HG03354 (cell line): ENCODE data around the gene RAB3B.
"Not testable (repeated sequence)": the region's sequence is repeated elsewhere in the genome, so short reads cannot be mapped to it uniquely, and the experiment has no call there.

Experiments
- ATAC-seq: cut with Tn5 transposase; IDR thresholded peaks from one replicate; pipeline ENCODE4 v1.9.1; 2021; ENCODE audit warnings: mild to moderate bottlenecking; ENCODE audit not compliant: unreplicated experiment, poor library complexity, severe bottlenecking

Gene RAB3B

DNA sequence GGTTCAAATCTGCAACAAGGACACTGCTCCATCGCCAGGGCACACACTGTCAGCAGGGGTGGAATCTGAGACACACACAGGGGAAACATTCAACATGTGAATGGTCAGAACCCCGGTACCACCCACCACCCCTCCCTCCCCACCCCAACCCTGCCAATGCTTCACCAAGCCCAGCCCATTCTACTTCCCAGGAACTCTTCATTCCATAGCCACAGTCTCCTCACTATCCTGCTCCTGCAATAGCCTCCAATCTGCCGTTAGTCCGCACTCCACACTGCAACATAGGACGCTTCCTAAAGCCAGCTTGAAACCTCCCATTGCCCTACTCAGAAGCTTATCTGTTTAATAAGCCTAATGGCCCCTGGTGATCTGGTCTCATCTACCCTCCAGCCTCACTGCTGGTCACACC is 7.5 kb upstream of the RAB3B start:
- no peak for ATAC-seq

- ATAC-seq: no peak
These were observed 670 bp downstream of the RAB3B start for GRCh38 chr1:51989582-51990477.

- no peak for ATAC-seq
These were observed 2.2 kb downstream of the RAB3B start for GRCh38 chr1:51988254-51988653.

GRCh38 chr1:51986718-51987117 is 3.8 kb downstream of the RAB3B start:
- ATAC-seq: no peak

DNA sequence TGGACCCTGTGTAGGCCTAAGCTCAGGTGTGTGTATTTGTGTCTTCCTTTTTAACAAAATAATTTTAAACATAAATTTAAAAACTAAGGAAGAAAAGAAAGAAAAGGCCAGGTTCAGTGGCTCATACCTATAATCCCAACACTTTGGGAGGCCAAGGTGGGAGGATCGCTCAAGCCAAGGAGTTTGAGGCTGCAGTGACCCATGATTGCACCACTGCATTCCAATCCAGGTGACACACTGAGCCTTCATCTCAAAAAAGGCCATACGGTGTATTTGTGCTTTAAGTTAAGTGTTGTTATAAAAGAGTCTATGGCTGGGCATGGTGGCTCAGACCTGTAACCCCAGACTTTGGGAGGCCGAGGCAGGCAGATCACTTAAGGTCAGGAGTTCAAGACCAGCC is 8.3 kb downstream of the RAB3B start:
- ATAC-seq: no peak

GRCh38 chr1:51981555-51981954 is 8.9 kb downstream of the RAB3B start:
- ATAC-seq: no peak

DNA sequence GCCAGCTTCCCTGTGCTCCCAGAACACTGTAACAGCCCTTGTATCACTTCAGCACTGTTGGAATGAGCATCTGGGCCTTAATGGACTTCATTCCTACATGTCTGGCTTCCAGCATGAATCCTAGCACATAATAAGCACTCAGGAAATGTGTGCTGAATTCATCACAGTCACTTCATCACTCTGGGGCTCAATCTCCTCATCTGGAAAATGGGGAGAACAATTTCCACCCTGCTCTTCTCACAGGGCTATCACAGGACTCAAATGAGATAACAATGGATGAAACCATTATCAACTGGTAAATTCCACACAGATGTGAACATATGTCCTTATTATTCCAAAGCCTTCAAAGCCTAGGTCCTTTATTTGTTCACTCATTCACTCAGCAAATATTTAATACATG is 12.4 kb downstream of the RAB3B start:
- ATAC-seq: no peak

GRCh38 chr1:51976846-51977602 is 13.5 kb downstream of the RAB3B start:
- no peak for ATAC-seq

GRCh38 chr1:51973587-51974474 is 16.7 kb downstream of the RAB3B start:
- peak; percentile 49 for ATAC-seq

DNA sequence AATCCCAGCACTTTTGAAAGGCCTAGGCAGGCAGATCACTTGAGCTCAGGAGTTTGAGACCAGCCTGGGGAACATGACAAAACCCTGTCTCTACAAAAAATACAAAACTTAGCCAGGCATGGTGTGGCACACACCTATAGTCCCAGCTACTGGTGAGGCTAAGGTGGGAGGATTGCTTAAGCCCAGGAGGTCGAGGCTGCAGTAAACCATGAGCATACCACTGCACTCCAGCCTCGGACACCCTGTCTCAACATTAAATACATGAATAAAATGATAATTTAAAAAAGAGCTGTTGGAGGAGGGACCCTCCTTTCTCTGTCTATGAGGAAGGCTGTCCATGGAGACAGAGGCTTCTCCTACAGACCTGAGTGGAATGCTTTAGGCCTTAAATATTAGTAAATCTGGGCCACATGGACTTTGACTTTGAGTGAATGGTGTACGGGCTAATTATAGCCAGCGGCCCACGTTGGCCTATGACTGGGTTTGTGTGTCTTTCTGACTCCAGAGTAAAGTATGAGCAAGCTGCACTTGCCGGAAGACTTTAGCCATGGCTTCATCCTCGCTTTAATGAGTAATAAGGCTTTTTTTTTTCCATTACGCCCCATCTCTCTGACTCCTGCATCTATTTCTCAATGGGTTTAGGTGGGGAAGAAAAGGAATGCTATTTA is 21.3 kb downstream of the RAB3B start:
- no peak for ATAC-seq

DNA sequence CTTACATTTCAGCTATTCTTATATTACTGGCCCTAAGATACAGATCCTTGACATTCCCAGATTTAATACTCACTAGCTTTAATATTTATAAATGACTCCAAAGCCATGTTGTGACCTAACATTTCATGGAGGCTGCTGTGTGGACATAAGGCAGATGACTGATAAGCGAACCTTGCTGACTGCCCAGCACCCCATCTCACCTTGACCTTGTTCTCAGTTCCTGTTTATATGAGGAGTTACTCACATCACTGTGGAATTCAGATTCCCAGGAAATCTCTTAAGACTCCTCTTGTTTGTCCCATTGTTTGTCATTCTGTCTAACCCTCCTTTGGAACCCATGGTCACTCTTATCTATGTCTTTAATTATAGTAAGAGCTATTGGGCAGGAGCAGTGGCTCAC is 21.9 kb downstream of the RAB3B start:
- ATAC-seq: no peak

DNA sequence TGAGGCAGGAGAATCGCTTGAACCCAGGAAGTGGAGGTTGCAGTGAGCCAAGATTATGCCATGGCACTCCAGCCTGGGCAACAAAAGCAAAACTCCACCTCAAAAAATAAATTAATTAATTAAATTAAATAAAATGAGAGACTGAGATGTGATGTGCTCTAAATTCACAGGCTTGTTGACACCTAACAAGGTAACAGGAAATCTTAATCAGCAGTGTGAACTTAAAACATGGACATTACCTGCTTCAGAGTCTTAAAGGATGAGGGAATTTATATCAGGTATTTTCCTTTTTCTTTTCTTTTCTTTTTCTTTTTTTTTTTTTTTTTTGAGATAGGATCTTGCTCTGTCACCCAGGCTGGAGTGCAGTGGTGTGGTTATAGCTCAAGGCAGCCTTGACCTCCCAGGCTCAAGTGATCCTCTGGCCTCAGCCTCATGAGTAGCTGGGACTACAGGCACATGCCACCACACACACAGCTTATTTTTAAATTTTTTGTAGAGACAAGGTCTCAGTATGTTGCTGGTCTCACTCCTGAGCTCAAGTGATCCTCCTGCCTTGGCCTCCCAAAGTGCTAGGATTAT is 23.2 kb downstream of the RAB3B start:
- not testable (repeated sequence) for ATAC-seq

- no peak for ATAC-seq
These were observed 23.9 kb downstream of the RAB3B start for GRCh38 chr1:51966559-51966958.

DNA sequence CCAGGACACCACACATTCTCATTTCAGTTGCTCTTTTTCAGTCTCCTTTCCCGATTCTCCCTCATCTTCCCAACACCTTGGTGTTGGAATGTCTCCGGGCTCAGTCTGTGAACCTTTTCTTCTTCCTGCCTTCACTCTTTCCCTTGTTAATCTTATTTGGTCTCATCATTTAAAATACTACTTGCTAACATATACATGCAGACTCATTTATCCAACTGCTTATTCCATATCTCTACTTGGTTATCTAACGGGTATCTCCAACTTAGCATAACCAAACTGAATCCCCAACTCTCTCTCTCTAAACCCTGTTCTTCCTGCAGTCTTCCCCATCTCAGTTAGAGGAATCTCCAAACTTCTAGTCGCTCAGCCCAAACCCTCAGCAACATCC is 26.2 kb downstream of the RAB3B start:
- no peak for ATAC-seq

GRCh38 chr1:51963592-51964308 is 26.8 kb downstream of the RAB3B start:
- no peak for ATAC-seq

DNA sequence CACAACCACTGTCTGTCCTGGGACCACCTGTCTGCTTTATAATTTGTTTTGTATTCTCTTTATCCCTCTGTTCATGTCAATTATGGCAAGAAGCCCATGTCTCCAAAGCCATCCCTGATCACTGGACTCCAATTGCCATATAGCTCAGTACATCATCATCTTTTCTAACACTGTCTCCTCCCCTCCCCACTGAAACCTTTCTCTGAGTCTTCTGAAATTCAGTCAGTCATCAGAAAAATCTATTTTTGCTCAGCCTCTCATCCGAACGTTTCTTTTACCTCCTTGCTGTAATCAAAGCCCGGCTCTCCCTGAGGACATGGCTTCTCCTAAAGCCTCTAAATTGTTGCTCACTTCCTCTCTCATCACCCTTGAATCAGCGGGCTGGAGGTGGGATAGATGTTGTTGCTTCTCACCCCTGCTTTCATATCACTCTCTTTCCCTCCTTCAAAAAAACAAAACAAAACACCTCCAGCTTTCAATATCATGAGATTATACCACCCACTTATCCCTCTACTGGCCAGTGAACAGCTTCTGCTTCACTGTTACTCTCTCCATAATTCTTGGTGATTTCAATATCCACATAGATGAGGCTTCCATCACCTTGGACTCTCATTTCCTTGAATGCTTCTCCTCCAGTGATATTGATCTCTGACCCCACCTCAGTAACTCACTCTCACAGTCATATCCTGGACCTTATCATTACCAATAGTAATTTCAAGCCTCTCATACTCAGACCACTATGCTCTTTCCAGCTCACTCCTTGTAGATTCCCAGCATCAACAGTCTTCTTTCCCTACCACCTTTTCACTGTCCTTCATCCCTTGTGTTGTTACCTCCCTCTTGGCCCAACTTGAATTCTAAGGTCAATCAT is 27.8 kb downstream of the RAB3B start:
- no peak for ATAC-seq

GRCh38 chr1:51961954-51962353 is 28.5 kb downstream of the RAB3B start:
- ATAC-seq: no peak

GRCh38 chr1:51961231-51961630 is 29.3 kb downstream of the RAB3B start:
- no peak for ATAC-seq
